Ovary (tissue), 9 donors: Measurements from ENCODE around the gene PTGES2. TPM values are rescaled to one million over a fixed set of nuclear protein-coding genes. Genes with fewer than 3 reads are reported as not detected.

Experiments used
- DNase-seq, 5 donors: peaks; one replicate each; pipeline ENCODE4 v3.0.0-alpha.2; 2019 to 2020
- H3K27ac ChIP-seq, 2 donors: fragments of 200-600 bp; one replicate each; pipeline versions ENCODE4 v1.5.1 to v1.8.0; 2019 to 2022
- H3K27me3 ChIP-seq: fragments of 200-600 bp; one replicate; pipeline ENCODE4 v1.8.0; 2022
- H3K36me3 ChIP-seq: fragments of 200-600 bp; sonication (generic); one replicate; pipeline ENCODE4 v1.5.1; 2019
- H3K4me1 ChIP-seq: one replicate; pipeline ENCODE4 v1.8.1; 2013; ENCODE audit warnings: mild to moderate bottlenecking, moderate library complexity; ENCODE audit not compliant: insufficient read depth
- H3K4me3 ChIP-seq: fragments of 200-600 bp; sonication (generic); one replicate; pipeline ENCODE4 v1.5.1; 2017
- H3K9me3 ChIP-seq, 2 donors: fragments of 200-600 bp in 1 of 2; sonication (generic) in 1 of 2; one replicate each; pipeline versions ENCODE4 v1.5.1 to v1.8.1; 2013 to 2019; ENCODE audit warnings: mild to moderate bottlenecking in 1 of 2, moderate library complexity in 1 of 2
- EP300 ChIP-seq: sonication (generic); formaldehyde crosslinking; IDR thresholded peaks from one replicate; pipeline ENCODE4 v1.6.1; 2017; ENCODE audit warnings: antibody characterized with exemption
- POLR2A ChIP-seq: fragments of 450-650 bp; IDR thresholded peaks from one replicate; pipeline ENCODE4 v1.6.1; 2017; ENCODE audit warnings: antibody characterized with exemption, mild to moderate bottlenecking, moderate library complexity
- WGBS, 3 donors: extraction: QIAGEN DNeasy Blood & Tissue Kit in 1 of 3; methylation state at CpG; one replicate each; pipeline versions ENCODE4 v1.1.5 to v1.1.7; 2013 to 2017; 5-methylcytosine and 5-hydroxymethylcytosine counted together
- intact Hi-C, 4 donors: fragments of 100-400 bp; cut with DNase I; formaldehyde crosslinking; loops; one replicate each; pipeline versions ENCODE4 v1.11.0 to v1.15.1; 2022 to 2023
- polyA plus RNA-seq, 2 donors: library from polyadenylated mRNA; stranded (reverse); fragments of 200-250 nt in 1 of 2; fragments of 350-450 nt in 1 of 2; fragmentation: Illumina TruSeq in 1 of 2; extraction: RNeasy Lipid Tissue Mini Kit (QIAGEN cat#74804) in 1 of 2; gene quantifications; one replicate each; pipeline ENCODE4 v1.2.3, GENCODE V29; 2013 to 2014
- total RNA-seq, 7 donors: library from RNA; depleted of rRNA in 2 of 7; stranded (reverse); fragments of >200 nt in 2 of 7; fragmentation: NEBNext Ultra II Directional in 3 of 7; extraction: Animal tissue kit (Norgen Biotek cat#: 25700) in 3 of 7; gene quantifications; one replicate each; pipeline versions ENCODE4 v1.1.0 to v1.2.4, GENCODE V29; 2016 to 2023
- TF ChIP-seq, protein P1 (sequence below), 3 donors: fragments of 450-650 bp in 2 of 3; fragments of 200-600 bp in 1 of 3; IDR thresholded peaks; one replicate each; pipeline versions ENCODE4 v1.5.1 to v1.8.0; 2016 to 2022; ENCODE audit warnings: antibody characterized with exemption in 3 of 3, mild to moderate bottlenecking in 1 of 3
- donor health status: DM: no; HTN: no; CAD: no; lungs with moderate emphysema.
- donor health status: DM: no; HTN: no; CAD: no.
- donor health status: Bipolar disorder and iron deficiency.
- donor health status: DM: yes; HTN: yes; CAD: no.
- donor health status: DM: no; HTN: no; CAD: no.
- donor health status: DM: yes; HTN: yes; CAD: no.

Gene PTGES2
- total and polyA plus RNA-seq, 9 donors, result 19.6 to 69.5 (median 59.0) TPM

DNA sequence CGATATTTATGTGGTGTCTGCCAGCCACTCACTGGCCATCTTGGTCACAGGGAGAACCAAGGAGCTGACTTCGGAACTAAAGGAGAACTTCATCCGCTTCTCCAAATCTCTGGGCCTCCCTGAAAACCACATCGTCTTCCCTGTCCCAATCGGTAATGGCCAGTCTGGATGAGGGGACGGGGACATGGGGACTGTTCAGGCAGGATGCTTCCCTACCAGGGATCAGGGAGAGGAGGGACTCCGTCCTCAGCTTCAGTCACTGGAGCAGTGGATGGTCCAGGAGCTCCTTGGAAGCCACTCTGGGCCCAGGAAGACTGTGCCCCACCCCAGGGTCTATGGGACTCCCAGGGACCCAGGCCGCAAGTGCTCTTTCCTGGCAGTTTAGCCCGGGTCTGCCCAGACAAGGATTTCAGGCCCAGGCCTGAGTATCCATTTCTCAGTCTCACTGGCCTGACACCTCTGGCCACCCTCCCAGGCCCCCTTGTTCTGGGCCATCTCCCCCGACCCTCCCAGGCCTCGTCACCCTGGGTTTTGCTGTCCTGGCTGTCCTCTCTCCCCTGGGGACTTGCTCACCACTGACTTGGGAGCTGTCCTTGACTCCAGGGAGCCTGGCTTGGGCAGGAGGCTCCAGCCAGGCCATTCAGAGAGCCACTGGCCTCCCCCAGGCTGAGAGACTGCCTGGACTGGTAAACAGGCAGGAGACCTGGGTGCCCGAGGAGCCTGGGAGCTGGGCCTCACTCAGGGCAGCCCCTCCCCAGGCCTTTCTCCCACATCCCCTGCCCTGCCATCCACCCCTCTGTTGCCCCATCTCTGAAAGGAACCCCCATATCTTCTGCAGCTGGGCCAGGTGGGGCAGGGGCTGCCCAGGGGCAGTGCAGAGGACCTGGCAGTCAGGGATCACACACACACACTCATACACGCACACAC lies 24.9 kb upstream of the PTGES2 start:
- 91% methylated on average over 13 of the region's 13 CpGs for WGBS, 3 donors
- intact Hi-C loops, result no loop called here
- H3K4me3 ChIP-seq, result no peak overlapping the region
- H3K27ac ChIP-seq, result no peak overlapping the region
- H3K4me1 ChIP-seq, result no peaks in the 10 kb centered on the region
- no peak for TF ChIP-seq EP300
- TF ChIP-seq, protein P1, sequence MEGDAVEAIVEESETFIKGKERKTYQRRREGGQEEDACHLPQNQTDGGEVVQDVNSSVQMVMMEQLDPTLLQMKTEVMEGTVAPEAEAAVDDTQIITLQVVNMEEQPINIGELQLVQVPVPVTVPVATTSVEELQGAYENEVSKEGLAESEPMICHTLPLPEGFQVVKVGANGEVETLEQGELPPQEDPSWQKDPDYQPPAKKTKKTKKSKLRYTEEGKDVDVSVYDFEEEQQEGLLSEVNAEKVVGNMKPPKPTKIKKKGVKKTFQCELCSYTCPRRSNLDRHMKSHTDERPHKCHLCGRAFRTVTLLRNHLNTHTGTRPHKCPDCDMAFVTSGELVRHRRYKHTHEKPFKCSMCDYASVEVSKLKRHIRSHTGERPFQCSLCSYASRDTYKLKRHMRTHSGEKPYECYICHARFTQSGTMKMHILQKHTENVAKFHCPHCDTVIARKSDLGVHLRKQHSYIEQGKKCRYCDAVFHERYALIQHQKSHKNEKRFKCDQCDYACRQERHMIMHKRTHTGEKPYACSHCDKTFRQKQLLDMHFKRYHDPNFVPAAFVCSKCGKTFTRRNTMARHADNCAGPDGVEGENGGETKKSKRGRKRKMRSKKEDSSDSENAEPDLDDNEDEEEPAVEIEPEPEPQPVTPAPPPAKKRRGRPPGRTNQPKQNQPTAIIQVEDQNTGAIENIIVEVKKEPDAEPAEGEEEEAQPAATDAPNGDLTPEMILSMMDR (IDR thresholded peaks at IDR 0.05), result no peak
- no peak for TF ChIP-seq POLR2A
- H3K9me3 ChIP-seq, result no peaks in the 10 kb centered on the region
- DNase-seq, result peak in 2 of 5 donors; percentile 11 to 22
- no peaks in the 10 kb centered on the region for H3K27me3 ChIP-seq
- no peaks in the 10 kb centered on the region for H3K36me3 ChIP-seq

DNA sequence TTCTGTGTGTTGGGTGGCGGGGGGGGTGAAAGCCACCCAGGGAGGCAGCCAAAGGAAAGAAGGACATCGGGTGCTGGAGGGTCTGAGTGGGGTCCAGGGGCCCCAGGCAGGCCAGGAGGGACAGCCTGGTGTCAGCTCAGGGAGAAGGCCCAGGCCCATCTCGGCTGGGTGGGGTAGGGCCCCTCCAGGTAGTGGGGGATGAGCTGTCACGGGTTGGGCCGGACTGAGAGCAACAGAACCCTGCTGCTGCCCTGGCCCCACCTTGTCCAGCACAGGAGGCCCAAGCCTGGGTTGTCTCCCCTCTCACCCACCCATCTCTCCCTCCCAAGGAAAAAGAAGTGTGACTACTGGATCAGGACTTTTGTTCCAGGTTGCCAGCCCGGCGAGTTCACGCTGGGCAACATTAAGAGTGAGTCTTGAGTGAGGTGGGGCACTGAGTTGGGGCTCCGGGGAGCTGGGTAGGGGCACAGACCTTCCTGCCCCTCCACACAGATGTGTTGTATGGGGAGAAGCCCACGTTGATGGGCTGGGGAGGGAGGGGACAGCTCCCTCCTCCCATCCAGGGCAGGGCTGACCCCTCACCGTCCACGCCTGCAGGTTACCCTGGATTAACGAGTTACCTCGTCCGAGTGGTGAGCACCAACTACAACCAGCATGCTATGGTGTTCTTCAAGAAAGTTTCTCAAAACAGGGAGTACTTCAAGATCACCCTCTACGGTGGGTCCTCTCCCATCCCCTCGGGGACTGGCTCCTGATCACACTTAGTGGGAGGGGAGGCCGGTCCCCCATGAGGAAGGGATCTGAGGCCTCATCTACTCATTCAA lies 24.0 kb upstream of the PTGES2 start:
- Histone ChIP-seq H3K9me3 (no peaks in the 10 kb centered on the region), H3K27ac (no peak overlapping the region), H3K4me3 (no peak overlapping the region), H3K36me3 (no peaks in the 10 kb centered on the region), H3K27me3 (no peaks in the 10 kb centered on the region), H3K4me1 (no peaks in the 10 kb centered on the region)
- TF ChIP-seq EP300, result no peak
- WGBS, 3 donors, result 82 to 88% (median 87%) methylated on average over 18 of the region's 18 CpGs
- intact Hi-C loops, result no loop called here
- peak in 2 of 5 donors; percentile 20 to 25 for DNase-seq

DNA sequence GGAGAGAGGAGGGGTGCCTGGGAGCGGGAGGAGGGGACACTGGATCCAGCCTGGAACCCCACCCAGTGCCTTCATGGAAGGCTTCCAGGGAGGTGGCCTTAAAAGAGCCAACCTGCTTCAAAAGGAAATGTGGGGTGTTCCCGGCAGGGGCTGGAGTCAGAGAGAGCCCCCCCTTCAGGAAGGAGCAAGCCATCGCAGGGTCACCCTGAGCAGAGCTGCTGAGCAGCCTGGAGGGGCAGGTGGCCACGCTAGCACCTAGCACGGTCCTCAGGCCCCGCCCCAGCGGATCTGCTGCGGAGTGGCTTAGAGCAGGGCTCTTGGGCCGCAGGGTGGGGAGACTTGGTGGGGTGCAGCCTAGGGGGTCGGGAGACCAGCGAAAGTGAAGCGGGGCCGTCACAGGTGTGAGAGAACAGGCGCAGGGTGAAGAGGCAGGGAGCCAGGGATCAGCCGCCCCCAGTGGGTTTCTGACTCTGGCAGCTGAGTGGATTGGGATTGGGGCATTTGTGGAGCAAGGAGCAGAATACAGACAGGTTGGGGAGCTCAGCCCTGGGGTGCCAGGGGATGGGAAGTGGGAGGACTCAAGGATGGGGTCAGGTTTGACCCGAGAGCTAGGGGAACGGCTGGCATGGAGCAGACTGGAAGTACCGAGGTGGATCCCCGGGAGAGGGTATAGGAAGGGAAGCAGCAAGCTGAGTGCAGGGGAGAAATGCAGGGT lies 23.2 kb upstream of the PTGES2 start:
- no peaks in the 10 kb centered on the region for H3K9me3 ChIP-seq
- no peak overlapping the region for H3K4me3 ChIP-seq
- peak in 2 of 5 donors; percentile 20 to 38 for DNase-seq
- WGBS, 3 donors, result 73 to 78% (median 75%) methylated on average over 19 of the region's 19 CpGs
- no peak overlapping the region for H3K27ac ChIP-seq
- no peak for TF ChIP-seq EP300
- TF ChIP-seq POLR2A, result no peak
- TF ChIP-seq, protein P1 (IDR thresholded peaks at IDR 0.05), result no peak
- no peaks in the 10 kb centered on the region for H3K36me3 ChIP-seq
- no peaks in the 10 kb centered on the region for H3K27me3 ChIP-seq
- intact Hi-C loops, result no loop called here
- no peaks in the 10 kb centered on the region for H3K4me1 ChIP-seq

DNA sequence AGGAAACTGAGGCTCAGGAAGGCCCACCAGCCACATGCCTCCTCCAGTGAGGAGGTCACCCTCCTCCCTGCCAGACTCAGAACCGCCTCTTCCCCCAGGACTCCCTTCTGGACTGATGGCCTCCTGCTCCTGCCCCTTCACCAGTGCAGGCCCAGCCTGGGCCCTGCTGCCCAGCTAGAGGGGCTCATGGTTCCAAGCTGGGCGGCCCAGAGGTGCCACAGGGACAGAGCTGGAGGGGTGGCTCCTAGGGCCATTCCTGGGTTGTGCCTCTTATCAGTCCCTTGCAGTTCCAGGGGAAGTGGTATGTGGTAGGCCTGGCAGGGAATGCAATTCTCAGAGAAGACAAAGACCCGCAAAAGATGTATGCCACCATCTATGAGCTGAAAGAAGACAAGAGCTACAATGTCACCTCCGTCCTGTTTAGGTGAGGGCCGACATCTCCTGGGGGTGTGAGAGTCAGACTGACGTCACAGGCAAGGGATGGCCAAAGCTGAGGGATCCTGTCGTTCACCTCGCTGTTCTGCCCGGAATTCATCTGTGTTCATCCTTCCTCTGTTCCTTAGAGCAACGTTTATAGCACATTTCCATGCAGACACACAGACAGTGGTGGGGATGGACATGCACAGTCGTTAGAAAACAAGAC lies 22.5 kb upstream of the PTGES2 start:
- Histone ChIP-seq H3K9me3 (no peaks in the 10 kb centered on the region), H3K36me3 (no peaks in the 10 kb centered on the region), H3K27ac (no peak overlapping the region), H3K27me3 (no peaks in the 10 kb centered on the region), H3K4me1 (no peaks in the 10 kb centered on the region), H3K4me3 (no peak overlapping the region)
- intact Hi-C loops, result no loop called here
- 73 to 79% (median 76%) methylated on average over 11 of the region's 11 CpGs for WGBS, 3 donors
- TF ChIP-seq EP300 (no peak), POLR2A (no peak)
- TF ChIP-seq, protein P1 (IDR thresholded peaks at IDR 0.05), result no peak
- peak in 1 of 5 donors; percentile 13 for DNase-seq
